Measurements from ENCODE around the gene GMEB2. TPM values are rescaled to one million over a fixed set of nuclear protein-coding genes. Genes with fewer than 3 reads are reported as not detected.

GMEB2 gene
- polyA plus RNA-seq, 1 experiment = 7.4 TPM

DNA sequence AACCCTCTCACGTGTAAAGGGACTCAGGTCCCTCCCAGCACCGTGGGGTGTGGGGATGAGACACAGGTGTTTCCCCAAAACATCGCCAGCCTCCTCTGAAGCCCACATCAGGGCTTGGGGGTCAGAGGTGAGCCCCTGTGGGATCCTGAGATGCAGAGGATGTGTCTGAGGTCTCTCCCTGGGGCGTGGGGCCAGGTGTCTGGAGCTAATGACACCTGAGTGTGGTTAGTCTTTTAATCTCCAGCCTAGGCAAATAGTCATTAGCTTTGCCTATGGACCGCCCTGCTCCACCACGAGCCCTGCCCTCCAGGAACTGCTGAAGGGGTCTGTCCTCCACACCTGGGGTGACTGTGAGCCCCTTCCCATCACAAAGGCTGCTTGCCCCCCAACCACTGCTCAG is 81.1 kb downstream of the GMEB2 start:
- H3K36me3 ChIP-seq (ENCODE audit: control insufficient read depth, insufficient read depth, low read length) = no peaks in the 10 kb centered on the region
- POLR2A ChIA-PET = no interaction called here
- no peak for DNase-seq (ENCODE audit: low read depth)
- no peak overlapping the region for H3K4me3 ChIP-seq (ENCODE audit: low read depth, low read length)
- TF ChIP-seq, protein P1, sequence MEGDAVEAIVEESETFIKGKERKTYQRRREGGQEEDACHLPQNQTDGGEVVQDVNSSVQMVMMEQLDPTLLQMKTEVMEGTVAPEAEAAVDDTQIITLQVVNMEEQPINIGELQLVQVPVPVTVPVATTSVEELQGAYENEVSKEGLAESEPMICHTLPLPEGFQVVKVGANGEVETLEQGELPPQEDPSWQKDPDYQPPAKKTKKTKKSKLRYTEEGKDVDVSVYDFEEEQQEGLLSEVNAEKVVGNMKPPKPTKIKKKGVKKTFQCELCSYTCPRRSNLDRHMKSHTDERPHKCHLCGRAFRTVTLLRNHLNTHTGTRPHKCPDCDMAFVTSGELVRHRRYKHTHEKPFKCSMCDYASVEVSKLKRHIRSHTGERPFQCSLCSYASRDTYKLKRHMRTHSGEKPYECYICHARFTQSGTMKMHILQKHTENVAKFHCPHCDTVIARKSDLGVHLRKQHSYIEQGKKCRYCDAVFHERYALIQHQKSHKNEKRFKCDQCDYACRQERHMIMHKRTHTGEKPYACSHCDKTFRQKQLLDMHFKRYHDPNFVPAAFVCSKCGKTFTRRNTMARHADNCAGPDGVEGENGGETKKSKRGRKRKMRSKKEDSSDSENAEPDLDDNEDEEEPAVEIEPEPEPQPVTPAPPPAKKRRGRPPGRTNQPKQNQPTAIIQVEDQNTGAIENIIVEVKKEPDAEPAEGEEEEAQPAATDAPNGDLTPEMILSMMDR (IDR thresholded peaks at IDR 0.05; ENCODE audit: insufficient read depth, low read depth, low read length) = no peak
- peaks cover 5% of the 10 kb centered on the region for H3K27me3 ChIP-seq (ENCODE audit: control insufficient read depth, insufficient read depth, low read length)
- CTCF ChIA-PET = interaction anchor here (3.0 kb wide), 1 partner anchor 9 kb away, joined by 7 read pairs; the partner anchor contains the start of gene PTK6

DNA sequence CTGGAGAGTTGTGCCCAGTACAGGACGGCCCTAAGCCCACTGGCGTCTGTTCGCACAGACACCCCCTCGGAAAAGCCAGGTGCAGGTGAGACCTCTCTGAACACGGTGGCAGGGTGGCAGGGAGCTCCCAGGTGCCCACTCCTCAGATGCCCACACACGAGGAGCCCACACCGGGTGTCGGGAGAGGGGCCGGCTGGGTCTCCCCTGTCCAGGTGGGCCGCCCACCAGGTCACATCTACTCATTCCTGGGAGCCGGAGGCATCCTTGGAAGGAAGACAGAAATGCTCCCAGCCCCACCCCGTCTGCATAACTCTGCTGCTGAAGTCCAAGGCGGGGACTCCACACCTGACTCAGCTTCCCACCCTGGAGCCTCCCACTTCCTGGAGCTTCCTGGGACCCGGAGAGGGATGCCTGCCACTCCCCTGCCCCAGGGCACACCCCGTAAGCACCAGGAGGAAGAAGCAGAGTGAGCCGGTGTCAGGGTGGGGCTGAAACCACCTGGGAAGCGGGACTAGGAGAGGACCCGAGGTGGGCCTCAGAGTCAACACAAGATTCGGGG is 81.9 kb downstream of the GMEB2 start:
- Histone ChIP-seq H3K4me3 (ENCODE audit: low read depth, low read length) (no peak overlapping the region), H3K27me3 (ENCODE audit: control insufficient read depth, insufficient read depth, low read length) (peaks cover 5% of the 10 kb centered on the region), H3K36me3 (ENCODE audit: control insufficient read depth, insufficient read depth, low read length) (no peaks in the 10 kb centered on the region)
- ChIA-PET POLR2A (no interaction called here), CTCF (interaction anchor here (0.9 to 3.0 kb wide), 2 partner anchors 8 to 429 kb away, joined by 5 to 7 read pairs; partner anchors contain the start of gene PTK6)
- DNase-seq (ENCODE audit: low read depth) = no peak
- TF ChIP-seq, protein P1 (IDR thresholded peaks at IDR 0.05; ENCODE audit: insufficient read depth, low read depth, low read length) = no peak

DNA sequence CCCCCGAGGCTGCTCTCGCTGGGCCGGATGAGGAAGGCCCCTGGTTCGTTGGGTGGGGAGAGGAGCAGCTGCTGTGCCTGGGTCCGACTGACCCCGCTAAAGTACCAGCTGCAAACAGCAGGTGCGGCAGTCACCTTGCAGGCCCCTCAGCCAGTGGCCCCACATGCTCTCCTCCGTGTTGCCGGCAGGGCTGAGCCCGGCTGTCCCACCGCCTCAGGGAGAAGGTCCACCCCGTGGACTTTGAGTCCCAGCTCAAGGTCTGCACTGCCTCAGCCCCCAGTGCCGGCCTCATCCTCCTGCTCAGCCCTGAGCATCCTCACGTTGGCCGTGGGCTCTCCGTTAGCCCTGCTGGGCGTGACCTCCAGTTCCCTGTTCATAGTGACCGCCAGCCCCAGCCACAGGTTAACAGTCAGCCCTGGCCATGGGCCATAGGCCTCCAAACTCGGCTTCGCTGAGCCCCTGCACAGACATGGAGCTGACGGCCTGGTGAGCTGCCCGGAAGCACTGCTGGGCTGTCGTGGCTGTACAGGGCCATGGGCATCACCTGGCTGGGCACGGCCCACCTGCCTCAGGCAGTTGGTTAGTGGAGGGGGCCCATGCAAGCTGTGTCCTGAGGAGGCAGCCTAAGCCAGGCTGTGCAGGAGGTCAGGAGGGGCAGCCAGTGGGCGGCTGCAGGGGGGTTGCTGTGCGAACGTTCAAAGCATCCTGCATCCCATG is 82.5 kb downstream of the GMEB2 start:
- Histone ChIP-seq H3K36me3 (ENCODE audit: control insufficient read depth, insufficient read depth, low read length) (no peaks in the 10 kb centered on the region), H3K27me3 (ENCODE audit: control insufficient read depth, insufficient read depth, low read length) (peaks cover 5% of the 10 kb centered on the region), H3K4me3 (ENCODE audit: low read depth, low read length) (no peak overlapping the region)
- no peak for DNase-seq (ENCODE audit: low read depth)
- CTCF ChIA-PET = interaction anchor here (0.8 to 3.0 kb wide), 5 partner anchors 7 to 431 kb away, joined by 3 to 7 read pairs (median 3); partner anchors contain the start of gene PTK6
- POLR2A ChIA-PET = no interaction called here
- TF ChIP-seq, protein P1 (IDR thresholded peaks at IDR 0.05; ENCODE audit: insufficient read depth, low read depth, low read length) = no peak

DNA sequence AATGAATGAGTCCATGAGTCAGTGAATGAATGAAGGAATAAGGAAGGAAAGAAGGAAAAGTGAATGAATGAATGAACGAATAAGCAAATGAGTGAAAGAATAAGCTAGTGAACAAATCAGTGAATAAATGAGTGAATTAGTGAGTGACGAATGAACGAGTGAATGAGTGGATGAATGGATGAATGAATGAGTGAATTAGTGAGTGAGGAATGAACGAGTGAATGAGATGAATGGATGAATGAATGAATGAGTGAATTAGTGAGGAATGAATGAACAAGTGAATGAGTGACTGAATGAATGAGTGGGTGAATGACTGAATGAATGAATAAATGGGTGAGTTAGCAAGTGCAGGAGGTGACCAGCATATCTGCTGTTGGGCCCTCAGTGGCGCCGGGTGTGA is 83.2 kb downstream of the GMEB2 start:
- Histone ChIP-seq H3K27me3 (ENCODE audit: control insufficient read depth, insufficient read depth, low read length) (peaks cover 5% of the 10 kb centered on the region), H3K4me3 (ENCODE audit: low read depth, low read length) (no peak overlapping the region), H3K36me3 (ENCODE audit: control insufficient read depth, insufficient read depth, low read length) (no peaks in the 10 kb centered on the region)
- CTCF ChIA-PET = interaction anchor here (0.6 to 1.1 kb wide), 4 partner anchors 29 to 431 kb away, joined by 3 read pairs; no protein-coding TSS in a partner anchor
- TF ChIP-seq, protein P1 (IDR thresholded peaks at IDR 0.05; ENCODE audit: insufficient read depth, low read depth, low read length) = no peak
- POLR2A ChIA-PET = no interaction called here
- DNase-seq (ENCODE audit: low read depth) = no peak

DNA sequence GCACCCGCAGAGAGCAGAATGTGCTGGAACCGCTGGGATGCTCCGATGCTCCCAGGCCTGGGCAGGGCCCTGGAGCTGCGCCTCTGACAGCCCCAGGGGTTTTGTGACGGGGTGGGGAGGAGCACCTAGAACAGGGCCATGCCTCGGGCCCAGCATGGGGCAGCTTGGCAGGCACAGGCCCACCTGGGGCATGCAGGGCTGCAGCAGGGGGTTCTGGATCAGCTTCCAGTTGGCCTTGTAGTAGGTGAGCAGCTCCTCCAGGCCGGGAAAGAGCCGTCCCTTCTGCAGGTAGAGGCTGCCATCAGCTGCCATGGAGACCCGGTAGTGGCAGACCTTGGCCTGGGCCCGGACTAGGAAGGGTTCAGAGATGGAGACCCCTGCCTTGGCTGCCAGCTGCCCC is 83.8 kb downstream of the GMEB2 start:
- no peaks in the 10 kb centered on the region for H3K36me3 ChIP-seq (ENCODE audit: control insufficient read depth, insufficient read depth, low read length)
- 0 out of 2 replicates have a peak, but pooled peaks cover 2% of the 10 kb centered on the region for H3K27me3 ChIP-seq (ENCODE audit: control insufficient read depth, insufficient read depth, low read length)
- no peak overlapping the region for H3K4me3 ChIP-seq (ENCODE audit: low read depth, low read length)
- DNase-seq (ENCODE audit: low read depth) = no peak
- POLR2A ChIA-PET = interaction anchor here (0.6 kb wide), 1 partner anchor 22 kb away, joined by 3 read pairs; no protein-coding TSS in a partner anchor
- CTCF ChIA-PET = interaction anchor here (0.6 kb wide), 1 partner anchor 55 kb away, joined by 3 read pairs; no protein-coding TSS in a partner anchor
- TF ChIP-seq, protein P1 (IDR thresholded peaks at IDR 0.05; ENCODE audit: insufficient read depth, low read depth, low read length) = no peak

Measured in BJ (cell line).